Nephron progenitor cell (in vitro differentiated cells): Measurements from ENCODE around the gene PUM2.

ENCODE experiments used
- DNase-seq: peaks from one replicate; pipeline ENCODE4 v3.0.0; 2021
- H3K27ac Mint-ChIP-seq: 2 replicates; pipeline ENCODE4 v1.8.0; 2021; ENCODE audit warnings: mild to moderate bottlenecking, moderate library complexity, mixed read lengths
- H3K27me3 Mint-ChIP-seq: 2 replicates; pipeline ENCODE4 v1.8.0; 2021; ENCODE audit warnings: mild to moderate bottlenecking, low read depth, mixed read lengths; ENCODE audit not compliant: poor library complexity
- H3K36me3 Mint-ChIP-seq: 2 replicates; pipeline ENCODE4 v1.8.0; 2021; ENCODE audit warnings: low read depth, mixed read lengths
- H3K4me1 Mint-ChIP-seq: 2 replicates; pipeline ENCODE4 v1.8.0; 2021; ENCODE audit warnings: mixed read lengths
- H3K4me3 Mint-ChIP-seq: 2 replicates; pipeline ENCODE4 v1.8.0; 2021; ENCODE audit warnings: mild to moderate bottlenecking, moderate library complexity, mixed read lengths
- H3K9me3 Mint-ChIP-seq: 2 replicates; pipeline ENCODE4 v1.8.0; 2021; ENCODE audit warnings: mild to moderate bottlenecking, moderate library complexity, mixed read lengths
- CTCF ChIP-seq: fragments of 200-600 bp; sonication (generic); IDR thresholded peaks from 2 replicates; pipeline ENCODE4 v1.5.0; 2021; ENCODE audit warnings: antibody characterized with exemption

Gene PUM2

GRCh38 chr2:20393986-20394385 is 43.3 kb upstream of the PUM2 start:
- H3K4me1 Mint-ChIP-seq: no peaks in the 10 kb centered on the region
- no peak for DNase-seq
- TF ChIP-seq CTCF: no peak

DNA sequence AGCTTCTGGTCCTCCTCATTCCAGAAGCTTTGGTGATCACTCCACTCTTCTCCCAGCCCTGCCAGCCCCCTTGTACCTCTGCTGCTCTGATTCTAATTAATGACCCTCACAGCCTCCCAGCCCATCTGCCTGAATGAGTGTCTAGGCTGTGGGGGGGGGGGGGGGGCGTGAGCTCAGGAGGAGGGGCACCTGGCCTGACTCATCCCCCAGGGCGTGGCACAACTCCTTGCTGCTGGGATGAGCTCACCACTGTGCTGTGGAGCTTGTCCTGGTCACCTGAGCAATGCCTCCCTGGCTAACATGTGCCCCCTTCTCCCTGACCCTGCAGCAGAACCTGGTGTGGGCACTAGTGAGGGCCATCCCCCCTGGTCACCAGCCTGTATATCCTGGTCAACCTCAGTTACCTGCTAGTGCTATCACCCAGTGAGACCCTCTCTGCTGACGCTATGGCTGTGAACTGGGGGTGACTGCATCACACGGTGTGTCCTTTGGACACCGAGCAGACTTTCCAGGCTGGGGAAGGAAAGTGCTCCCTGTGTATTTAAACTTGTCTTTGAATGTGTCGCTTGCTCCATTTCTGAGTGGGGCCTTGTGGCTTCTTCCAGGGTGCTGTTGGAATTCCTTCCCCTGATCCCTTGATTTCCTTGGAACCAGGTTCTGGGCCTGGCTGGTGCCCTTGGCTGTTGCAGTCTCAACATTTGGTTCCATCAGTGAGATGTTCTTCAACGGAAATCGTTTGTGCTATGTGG is 41.5 kb upstream of the PUM2 start:
- DNase-seq: no peak
- no peak for TF ChIP-seq CTCF
- Mint-ChIP-seq H3K27me3 (peaks cover 25% of the 10 kb centered on the region), H3K36me3 (no peaks in the 10 kb centered on the region), H3K27ac (no peak overlapping the region), H3K4me1 (no peaks in the 10 kb centered on the region), H3K4me3 (no peak overlapping the region), H3K9me3 (no peaks in the 10 kb centered on the region)

More at GRCh38 chr2:20393986-20394385, 43.3 kb upstream of the PUM2 start:
- Mint-ChIP-seq H3K4me3 (no peak overlapping the region), H3K27ac (no peak overlapping the region), H3K9me3 (no peaks in the 10 kb centered on the region), H3K27me3 (peaks cover 25% of the 10 kb centered on the region), H3K36me3 (no peaks in the 10 kb centered on the region)

- no peaks in the 10 kb centered on the region for H3K9me3 Mint-ChIP-seq
- peaks cover 24% of the 10 kb centered on the region for H3K27me3 Mint-ChIP-seq
- H3K4me1 Mint-ChIP-seq: no peaks in the 10 kb centered on the region
Measured at GRCh38 chr2:20390524-20391123, 40.0 kb upstream of the PUM2 start.

DNA sequence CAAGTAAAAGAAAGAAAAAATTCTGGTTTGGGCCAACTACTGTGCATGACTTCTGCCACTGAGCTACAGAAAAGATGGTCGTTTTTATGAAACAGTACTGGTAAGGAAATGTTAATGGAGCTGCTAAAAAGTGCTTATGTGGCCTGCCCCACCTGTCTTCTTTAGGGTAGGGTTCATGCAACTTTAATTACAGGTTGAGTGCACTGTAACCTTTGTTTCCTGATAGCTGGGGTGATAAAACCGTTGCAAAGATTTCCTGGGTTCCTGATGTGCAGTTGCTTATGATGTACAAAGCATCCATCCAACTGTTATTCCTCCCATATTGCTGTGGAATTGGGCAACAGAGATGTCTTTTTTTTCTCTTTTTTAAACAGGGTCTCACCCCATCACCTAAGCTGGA is 34.3 kb upstream of the PUM2 start:
- H3K27me3 Mint-ChIP-seq: peaks cover 12% of the 10 kb centered on the region

More at GRCh38 chr2:20390524-20391123, 40.0 kb upstream of the PUM2 start:
- H3K4me3 Mint-ChIP-seq: no peak overlapping the region
- H3K27ac Mint-ChIP-seq: no peak overlapping the region
- DNase-seq: no peak
- no peak for TF ChIP-seq CTCF
- H3K36me3 Mint-ChIP-seq: no peaks in the 10 kb centered on the region

DNA sequence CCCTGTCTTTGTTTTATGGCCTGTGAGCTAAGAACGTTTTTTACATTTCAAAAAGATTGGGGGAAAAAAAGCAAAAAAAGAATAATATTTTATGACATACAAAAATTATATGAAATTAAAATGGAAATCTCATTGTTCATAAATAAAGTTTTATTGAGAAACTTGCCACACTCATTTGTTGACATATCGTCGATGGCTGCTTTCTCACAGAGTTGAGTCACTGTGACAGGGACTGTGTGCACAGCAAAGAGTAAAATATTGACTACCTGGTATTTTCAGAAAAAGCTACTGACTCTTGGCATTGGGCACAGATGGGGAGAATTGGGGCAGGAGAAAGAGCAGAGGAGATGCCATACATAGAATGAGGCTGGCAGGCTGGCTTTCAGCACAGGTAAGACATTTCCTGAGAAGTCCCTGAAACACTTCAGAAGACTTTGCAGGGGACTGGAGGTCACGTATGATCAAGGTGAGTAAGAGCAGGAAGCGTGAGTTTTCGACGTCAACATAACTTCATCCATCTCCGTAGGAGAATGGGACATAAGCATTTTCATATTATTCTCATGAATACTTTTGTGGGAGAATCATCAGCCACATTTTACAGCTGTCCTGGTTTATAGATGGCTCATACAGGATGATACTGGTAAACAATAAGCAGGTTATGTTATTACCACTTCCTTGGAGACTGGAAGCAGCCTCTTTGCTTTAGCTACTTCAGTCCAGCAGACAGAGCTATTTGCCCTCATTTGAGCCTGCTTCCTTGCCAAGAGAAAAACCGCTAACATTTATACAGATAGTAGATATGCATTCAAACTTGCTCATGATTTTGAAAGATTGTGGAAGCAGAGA is 32.5 kb upstream of the PUM2 start:
- Mint-ChIP-seq H3K4me1 (peaks cover 16% of the 10 kb centered on the region), H3K27ac (peak overlapping the region; percentile 3), H3K9me3 (no peaks in the 10 kb centered on the region), H3K36me3 (no peaks in the 10 kb centered on the region), H3K4me3 (no peak overlapping the region), H3K27me3 (peaks cover 19% of the 10 kb centered on the region)
- no peak for TF ChIP-seq CTCF
- DNase-seq: no peak

More for the DNA sequence above, 34.3 kb upstream of the PUM2 start:
- H3K4me3 Mint-ChIP-seq: no peak overlapping the region
- H3K4me1 Mint-ChIP-seq: peaks cover 5% of the 10 kb centered on the region
- no peak overlapping the region for H3K27ac Mint-ChIP-seq
- H3K9me3 Mint-ChIP-seq: no peaks in the 10 kb centered on the region
- TF ChIP-seq CTCF: no peak
- H3K36me3 Mint-ChIP-seq: no peaks in the 10 kb centered on the region
- DNase-seq: no peak
